Right lobe of liver (tissue), 6 donors: ENCODE measurements around the gene EIF4G3. TPM values are rescaled to one million over a fixed set of nuclear protein-coding genes. Genes with fewer than 3 reads are reported as not detected.

Experiments used
- ATAC-seq, 4 donors: fragments of 200-7000 bp; cut with Tn5 transposase; one replicate each; pipeline ENCODE4 v1.9.1; 2020; ENCODE audit warnings: mild to moderate bottlenecking in 4 of 4, moderate library complexity in 4 of 4
- DNase-seq, 3 donors: peaks; one replicate each; pipeline ENCODE4 v3.0.0-alpha.2; 2020
- H3K27ac ChIP-seq, 3 donors: fragments of 200-600 bp; one replicate each; pipeline ENCODE4 v1.8.0; 2022
- H3K27me3 ChIP-seq, 2 donors: fragments of 200-600 bp; one replicate each; pipeline ENCODE4 v1.8.0; 2022
- H3K36me3 ChIP-seq, 4 donors: fragments of 200-600 bp; sonication (generic) in 1 of 4; one replicate each; pipeline versions ENCODE4 v1.5.1 to v1.8.0; 2017 to 2022; ENCODE audit warnings: control low read depth in 1 of 4
- H3K4me1 ChIP-seq, 4 donors: fragments of 200-600 bp; sonication (generic) in 1 of 4; one replicate each; pipeline versions ENCODE4 v1.5.1 to v1.8.0; 2017 to 2022; ENCODE audit warnings: control low read depth in 1 of 4
- H3K4me3 ChIP-seq, 3 donors: fragments of 200-600 bp; one replicate each; pipeline ENCODE4 v1.8.0; 2022
- H3K9me3 ChIP-seq, 4 donors: fragments of 200-600 bp; sonication (generic) in 1 of 4; one replicate each; pipeline versions ENCODE4 v1.5.1 to v1.8.0; 2017 to 2022; ENCODE audit warnings: control low read depth in 1 of 4
- CTCF ChIP-seq, 4 donors: fragments of 200-600 bp in 3 of 4; fragments of 450-650 bp in 1 of 4; IDR thresholded peaks; one replicate each; pipeline versions ENCODE4 v1.5.1 to v1.8.0; 2016 to 2022; ENCODE audit warnings: antibody characterized with exemption in 4 of 4, mild to moderate bottlenecking in 2 of 4
- POLR2A ChIP-seq: fragments of 450-650 bp; IDR thresholded peaks from one replicate; pipeline ENCODE4 v1.6.1; 2017; ENCODE audit warnings: antibody characterized with exemption, mild to moderate bottlenecking
- WGBS: methylation state at CpG from one replicate; pipeline ENCODE4 v1.1.6; 2018; ENCODE audit warnings: low coverage, low lambda C conversion rate; ENCODE audit not compliant: insufficient coverage; ENCODE audit errors: missing lambda C conversion rate; 5-methylcytosine and 5-hydroxymethylcytosine counted together
- intact Hi-C, 2 donors: fragments of 100-400 bp; cut with DNase I; formaldehyde crosslinking; loops; one replicate each; pipeline versions ENCODE4 v1.11.2 to v1.14.1; 2022
- total RNA-seq, 6 experiments: library from RNA; depleted of rRNA in 2 of 6; stranded (reverse); fragments of >200 nt in 2 of 6; fragmentation: NEBNext Ultra II Directional in 3 of 6; extraction: Animal tissue kit (Norgen Biotek cat#: 25700) in 3 of 6; gene quantifications; one replicate each; pipeline versions ENCODE4 v1.1.0 to v1.2.4, GENCODE V29; 2016 to 2023
- donor health status: DM: no; HTN: yes; CAD: no.
- donor health status: DM: no; HTN: no; CAD: no.
- donor health status: DM: no; HTN: no; CAD: no.
- donor health status: DM: no; HTN: yes; CAD: no.
- donor health status: DM: no; HTN: yes; CAD: no.

Gene EIF4G3
- total RNA-seq, 6 experiments from 2014 or later: 14.4 to 29.9 (median 23.5) TPM

DNA sequence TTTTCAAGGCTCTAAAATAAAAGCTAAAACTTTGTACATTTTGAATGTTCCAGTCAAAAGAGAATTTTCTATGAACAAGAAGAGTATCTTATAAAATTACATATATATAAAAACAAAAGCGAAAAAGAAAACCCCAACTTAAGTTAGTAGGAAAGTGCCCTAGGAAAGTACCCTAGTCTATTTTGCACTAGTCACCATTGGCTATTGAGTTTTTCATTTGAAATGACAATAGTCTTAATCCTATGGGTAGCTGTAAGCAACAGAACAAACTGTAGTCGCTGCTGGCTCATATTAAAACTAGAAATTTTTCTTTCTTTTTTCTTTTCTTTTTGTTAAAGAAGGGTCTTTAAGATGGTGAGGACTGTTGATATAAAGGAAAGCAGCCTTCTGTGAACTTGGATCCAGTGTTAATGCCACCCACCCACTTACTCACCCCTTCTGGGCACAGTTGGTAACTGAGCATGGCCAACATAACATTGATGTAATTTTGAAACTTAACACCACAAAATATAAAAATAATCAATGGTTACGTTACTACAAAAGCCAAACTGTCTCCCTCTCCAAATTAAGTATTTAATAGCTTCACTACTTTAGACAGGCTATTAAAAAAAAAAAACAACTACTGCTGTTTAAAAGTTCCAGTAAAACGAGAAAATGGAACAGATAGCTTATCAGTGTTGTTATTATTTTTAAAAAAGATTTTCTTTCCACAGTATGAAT is 177.0 kb downstream of the EIF4G3 start:
- no peak for DNase-seq
- ATAC-seq: no peak
- no peaks in the 10 kb centered on the region for H3K27me3 ChIP-seq
- no peak for TF ChIP-seq POLR2A
- TF ChIP-seq CTCF (IDR thresholded peaks at IDR 0.05): no peak
- WGBS: 82% methylated on average over 4 of the region's 4 CpGs
- H3K9me3 ChIP-seq: no peaks in the 10 kb centered on the region
- no peaks in the 10 kb centered on the region for H3K4me1 ChIP-seq
- H3K36me3 ChIP-seq: no peaks in the 10 kb centered on the region
- H3K4me3 ChIP-seq: no peak overlapping the region
- no peak overlapping the region for H3K27ac ChIP-seq
- intact Hi-C loops: no loop called here

DNA sequence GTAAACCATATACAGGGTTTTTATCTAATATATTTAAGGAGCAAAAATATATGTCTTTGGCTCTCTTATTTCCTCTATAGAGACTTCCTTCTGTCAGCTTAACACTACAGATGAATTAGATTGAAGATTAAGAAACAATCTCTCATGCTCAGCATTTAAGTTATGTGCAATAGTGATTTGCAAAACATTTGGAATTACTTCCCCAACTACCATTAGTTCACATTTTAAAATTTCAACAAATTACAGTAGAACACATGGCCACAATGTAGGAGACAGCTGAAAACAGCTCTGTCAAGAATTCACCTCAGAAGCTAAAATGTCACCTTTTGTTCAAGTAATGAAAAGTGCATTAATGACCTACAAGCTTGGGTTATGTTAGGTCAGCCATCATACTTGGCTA is 177.9 kb downstream of the EIF4G3 start:
- Histone ChIP-seq H3K4me1 (no peaks in the 10 kb centered on the region), H3K9me3 (no peaks in the 10 kb centered on the region), H3K27ac (no peak overlapping the region), H3K36me3 (no peaks in the 10 kb centered on the region), H3K4me3 (no peak overlapping the region), H3K27me3 (no peaks in the 10 kb centered on the region)
- ATAC-seq (no peak), DNase-seq (no peak)
- intact Hi-C loops: no loop called here
- TF ChIP-seq POLR2A (no peak), CTCF (IDR thresholded peaks at IDR 0.05) (no peak)

GRCh38 chr1:20997602-20998224 is 179.0 kb downstream of the EIF4G3 start:
- Histone ChIP-seq H3K36me3 (no peaks in the 10 kb centered on the region), H3K9me3 (no peaks in the 10 kb centered on the region), H3K4me3 (no peak overlapping the region), H3K27ac (no peak overlapping the region), H3K4me1 (no peaks in the 10 kb centered on the region), H3K27me3 (no peaks in the 10 kb centered on the region)
- TF ChIP-seq POLR2A (no peak), CTCF (IDR thresholded peaks at IDR 0.05) (no peak)
- DNase-seq: no peak
- intact Hi-C loops: no loop called here
- 86% methylated on average over 3 of the region's 3 CpGs for WGBS
- ATAC-seq: no peak

DNA sequence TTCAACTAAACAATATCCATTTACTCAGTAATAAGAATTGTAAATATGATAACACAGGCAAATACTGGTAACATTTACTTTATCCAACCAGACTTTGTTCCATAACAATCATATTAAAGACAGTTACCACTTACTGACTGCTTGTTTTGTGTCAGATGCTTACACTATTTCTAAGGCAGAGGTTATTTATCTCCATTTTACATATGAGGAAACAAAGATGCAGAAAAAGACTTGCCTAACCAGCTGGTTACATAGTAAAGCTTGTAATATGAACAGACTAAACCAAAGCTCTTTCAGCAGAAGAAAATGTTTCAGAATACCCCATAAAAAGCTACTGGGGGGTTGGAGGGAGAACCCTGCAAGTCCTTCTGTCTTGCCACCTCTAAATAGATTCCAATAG is 180.1 kb downstream of the EIF4G3 start:
- Histone ChIP-seq H3K36me3 (no peaks in the 10 kb centered on the region), H3K27me3 (no peaks in the 10 kb centered on the region), H3K4me1 (no peaks in the 10 kb centered on the region), H3K9me3 (no peaks in the 10 kb centered on the region), H3K4me3 (no peak overlapping the region), H3K27ac (no peak overlapping the region)
- no peak for TF ChIP-seq POLR2A
- TF ChIP-seq CTCF (IDR thresholded peaks at IDR 0.05): no peak
- intact Hi-C loops: no loop called here
- no peak for DNase-seq
- ATAC-seq: no peak
